Measurements from ENCODE around the gene APC.

APC gene

GRCh38 chr5:112737463-112738190 lies at the start of gene APC:
APC (plus strand) TSS chr5:112737885; CDS start chr5:112754891, 17,006 bp downstream.
- peak; percentile 71 to 83 for DNase-seq (ENCODE audit: low read depth in 2 of 2)

- no peak for DNase-seq (ENCODE audit: low read depth in 2 of 2)
These were observed 48.4 kb upstream of the APC start for GRCh38 chr5:112689155-112689909.

- no peak for DNase-seq (ENCODE audit: low read depth in 2 of 2)
These were observed 46.9 kb upstream of the APC start for GRCh38 chr5:112690605-112691338.

GRCh38 chr5:112691339-112691680 lies 46.4 kb upstream of the APC start:
- no peak for DNase-seq (ENCODE audit: low read depth in 2 of 2)

GRCh38 chr5:112691758-112692157 lies 45.9 kb upstream of the APC start:
- DNase-seq (ENCODE audit: low read depth in 2 of 2) = no peak

GRCh38 chr5:112692472-112692871 lies 45.2 kb upstream of the APC start:
- no peak for DNase-seq (ENCODE audit: low read depth in 2 of 2)

GRCh38 chr5:112693301-112693700 lies 44.4 kb upstream of the APC start:
- DNase-seq (ENCODE audit: low read depth in 2 of 2) = no peak

GRCh38 chr5:112694853-112695709 lies 42.6 kb upstream of the APC start:
- no peak for DNase-seq (ENCODE audit: low read depth in 2 of 2)

GRCh38 chr5:112696786-112697185 lies 40.9 kb upstream of the APC start:
- no peak for DNase-seq (ENCODE audit: low read depth in 2 of 2)

- no peak for DNase-seq (ENCODE audit: low read depth in 2 of 2)
These were observed 40.4 kb upstream of the APC start for GRCh38 chr5:112697322-112697721.

- no peak for DNase-seq (ENCODE audit: low read depth in 2 of 2)
These were observed 39.9 kb upstream of the APC start for GRCh38 chr5:112697833-112698232.

GRCh38 chr5:112703866-112704820 lies 33.5 kb upstream of the APC start:
- no peak for DNase-seq (ENCODE audit: low read depth in 2 of 2)

- DNase-seq (ENCODE audit: low read depth in 2 of 2) = no peak
These were observed 31.2 kb upstream of the APC start for GRCh38 chr5:112706446-112707016.

GRCh38 chr5:112707187-112708102 lies 30.2 kb upstream of the APC start:
- DNase-seq (ENCODE audit: low read depth in 2 of 2) = peak; percentile 95 to 96

GRCh38 chr5:112708103-112708622 lies 29.5 kb upstream of the APC start:
- no peak for DNase-seq (ENCODE audit: low read depth in 2 of 2)

GRCh38 chr5:112709416-112709815 lies 28.3 kb upstream of the APC start:
- DNase-seq (ENCODE audit: low read depth in 2 of 2) = no peak

GRCh38 chr5:112710896-112711295 lies 26.8 kb upstream of the APC start:
- no peak for DNase-seq (ENCODE audit: low read depth in 2 of 2)

GRCh38 chr5:112711436-112711835 lies 26.2 kb upstream of the APC start:
- no peak for DNase-seq (ENCODE audit: low read depth in 2 of 2)

GRCh38 chr5:112713206-112713605 lies 24.5 kb upstream of the APC start:
- DNase-seq (ENCODE audit: low read depth in 2 of 2) = no peak

Measured in stimulated activated CD4-positive, alpha-beta T cell treated with anti-CD3 and anti-CD28 coated beads, Interleukin-15, amount 100 ng/mL, for 48 hours (primary cell).